Measurements from ENCODE around the gene CHD5.

CHD5 gene

DNA sequence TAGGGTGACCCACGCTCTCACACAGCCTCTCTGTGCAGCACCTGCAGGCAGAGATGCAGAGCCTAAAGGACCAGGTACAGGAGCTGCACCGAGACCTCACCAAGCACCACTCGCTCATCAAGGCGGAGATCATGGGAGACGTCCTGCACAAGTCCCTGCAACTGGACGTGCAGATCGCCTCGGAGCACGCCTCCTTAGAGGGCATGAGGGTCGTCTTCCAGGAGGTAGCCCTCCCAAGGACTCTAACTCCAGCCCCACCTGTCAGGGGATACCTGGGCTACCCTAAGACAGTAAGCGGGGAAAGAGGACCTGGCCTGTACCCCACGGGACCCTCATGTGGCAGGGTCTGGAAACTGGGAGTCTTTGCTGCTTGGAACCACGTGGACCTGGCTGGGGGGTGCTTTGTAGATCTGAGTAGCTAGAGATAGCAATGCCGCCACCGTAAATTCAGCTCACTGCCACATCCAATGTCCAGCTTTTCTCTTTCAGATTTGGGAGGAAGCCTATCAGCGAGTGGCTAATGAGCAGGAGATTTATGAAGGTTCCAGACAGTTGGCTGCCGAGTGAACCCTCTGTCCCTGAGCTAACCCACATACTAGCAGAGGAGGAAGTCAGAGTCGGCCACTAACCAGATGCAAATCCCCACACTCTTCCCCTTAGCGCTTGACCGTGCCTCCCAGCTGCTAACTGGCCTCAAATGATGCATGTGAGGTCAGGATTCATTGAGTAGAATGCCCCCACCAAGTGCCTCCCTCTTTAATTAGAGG is 32.3 kb upstream of the CHD5 start:
- no peak overlapping the region for H3K9ac ChIP-seq (ENCODE audit: insufficient read length)

DNA sequence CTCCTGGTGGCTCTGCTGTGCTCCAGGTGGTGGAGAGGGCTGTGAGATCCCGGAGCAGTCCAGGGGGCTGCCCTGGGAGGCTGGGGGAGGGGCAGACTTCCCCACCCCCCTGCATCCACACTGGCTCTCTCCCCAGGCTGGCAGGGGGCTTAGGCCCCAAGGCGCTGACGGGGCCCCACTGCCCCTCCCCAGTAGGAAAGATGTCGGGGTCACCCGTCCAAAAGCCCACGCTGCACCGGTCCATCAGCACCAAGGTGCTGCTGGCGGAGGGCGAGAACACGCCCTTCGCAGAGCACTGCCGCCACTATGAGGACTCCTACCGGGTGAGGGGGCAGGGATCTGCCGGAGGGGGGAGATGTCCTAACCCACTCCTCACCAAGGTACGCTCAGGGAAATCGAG is 31.6 kb upstream of the CHD5 start:
- Histone ChIP-seq H3K36me3 (ENCODE audit: insufficient read depth, low read length) (no peaks in the 10 kb centered on the region), H3K27ac (no peak overlapping the region), H3K4me3 (no peak overlapping the region), H3K9me3 (ENCODE audit: low read depth, low read length) (no peaks in the 10 kb centered on the region), H3K9ac (ENCODE audit: insufficient read length) (no peak overlapping the region)
- no peak for TF ChIP-seq EZH2 (IDR thresholded peaks at IDR 0.05)
- TF ChIP-seq POLR2AphosphoS5 (IDR thresholded peaks at IDR 0.05; ENCODE audit: borderline replicate concordance, low read depth, low read length) = no peak
- no peak for TF ChIP-seq FOXP2 (optimal IDR thresholded peaks at IDR 0.05; ENCODE audit: control extremely low read depth, extremely low read length, insufficient read depth)
- no peak for DNase-seq (ENCODE audit: low read depth, low spot score)

More for the DNA sequence above, 32.3 kb upstream of the CHD5 start:
- H3K27ac ChIP-seq = no peak overlapping the region
- no peaks in the 10 kb centered on the region for H3K36me3 ChIP-seq (ENCODE audit: insufficient read depth, low read length)
- no peak overlapping the region for H3K4me3 ChIP-seq
- no peak for DNase-seq (ENCODE audit: low read depth, low spot score)
- no peaks in the 10 kb centered on the region for H3K9me3 ChIP-seq (ENCODE audit: low read depth, low read length)
- TF ChIP-seq POLR2AphosphoS5 (IDR thresholded peaks at IDR 0.05; ENCODE audit: borderline replicate concordance, low read depth, low read length) = no peak

DNA sequence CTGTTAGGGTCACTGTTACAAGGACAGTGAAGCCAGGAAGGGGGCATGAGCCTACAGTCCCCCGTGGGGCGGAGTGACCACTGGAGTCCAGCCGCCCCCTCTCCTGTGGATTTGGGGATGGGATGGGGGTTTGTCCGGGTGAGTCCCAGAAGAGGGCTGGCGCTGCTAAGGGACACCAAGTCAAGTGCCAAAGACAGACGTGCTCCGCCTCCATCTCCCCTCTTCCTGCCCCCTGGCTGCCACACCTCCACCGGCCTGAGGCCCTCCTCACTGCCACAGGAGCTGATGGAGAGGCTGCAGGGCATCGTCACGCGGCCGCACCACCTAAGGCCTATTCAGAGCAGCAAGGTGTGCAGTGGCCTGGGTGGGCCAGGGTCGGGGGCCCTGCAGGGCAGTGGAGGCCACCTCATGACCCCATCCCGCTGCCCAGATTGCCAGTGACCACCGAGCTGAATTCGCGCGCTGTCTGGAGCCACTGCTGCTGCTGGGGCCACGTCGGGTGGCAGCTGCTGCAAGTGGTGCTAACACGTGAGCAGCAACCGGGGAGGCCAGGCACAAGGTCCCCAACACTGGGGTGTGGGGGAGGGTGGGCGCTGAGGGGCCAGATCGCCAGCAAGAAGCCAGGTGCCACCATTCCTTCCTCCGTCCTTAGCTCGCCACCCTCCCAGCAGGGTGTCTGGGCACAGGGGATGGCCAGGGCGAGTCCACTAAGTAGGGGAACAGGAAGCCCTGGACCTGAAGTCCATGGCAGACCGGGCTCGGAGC is 30.7 kb upstream of the CHD5 start:
- Histone ChIP-seq H3K9ac (ENCODE audit: insufficient read length) (no peak overlapping the region), H3K36me3 (ENCODE audit: insufficient read depth, low read length) (no peaks in the 10 kb centered on the region), H3K4me3 (no peak overlapping the region), H3K9me3 (ENCODE audit: low read depth, low read length) (no peaks in the 10 kb centered on the region), H3K27ac (no peak overlapping the region)
- no peak for DNase-seq (ENCODE audit: low read depth, low spot score)
- TF ChIP-seq FOXP2 (optimal IDR thresholded peaks at IDR 0.05; ENCODE audit: control extremely low read depth, extremely low read length, insufficient read depth) = no peak
- no peak for TF ChIP-seq POLR2AphosphoS5 (IDR thresholded peaks at IDR 0.05; ENCODE audit: borderline replicate concordance, low read depth, low read length)
- no peak for TF ChIP-seq EZH2 (IDR thresholded peaks at IDR 0.05)

DNA sequence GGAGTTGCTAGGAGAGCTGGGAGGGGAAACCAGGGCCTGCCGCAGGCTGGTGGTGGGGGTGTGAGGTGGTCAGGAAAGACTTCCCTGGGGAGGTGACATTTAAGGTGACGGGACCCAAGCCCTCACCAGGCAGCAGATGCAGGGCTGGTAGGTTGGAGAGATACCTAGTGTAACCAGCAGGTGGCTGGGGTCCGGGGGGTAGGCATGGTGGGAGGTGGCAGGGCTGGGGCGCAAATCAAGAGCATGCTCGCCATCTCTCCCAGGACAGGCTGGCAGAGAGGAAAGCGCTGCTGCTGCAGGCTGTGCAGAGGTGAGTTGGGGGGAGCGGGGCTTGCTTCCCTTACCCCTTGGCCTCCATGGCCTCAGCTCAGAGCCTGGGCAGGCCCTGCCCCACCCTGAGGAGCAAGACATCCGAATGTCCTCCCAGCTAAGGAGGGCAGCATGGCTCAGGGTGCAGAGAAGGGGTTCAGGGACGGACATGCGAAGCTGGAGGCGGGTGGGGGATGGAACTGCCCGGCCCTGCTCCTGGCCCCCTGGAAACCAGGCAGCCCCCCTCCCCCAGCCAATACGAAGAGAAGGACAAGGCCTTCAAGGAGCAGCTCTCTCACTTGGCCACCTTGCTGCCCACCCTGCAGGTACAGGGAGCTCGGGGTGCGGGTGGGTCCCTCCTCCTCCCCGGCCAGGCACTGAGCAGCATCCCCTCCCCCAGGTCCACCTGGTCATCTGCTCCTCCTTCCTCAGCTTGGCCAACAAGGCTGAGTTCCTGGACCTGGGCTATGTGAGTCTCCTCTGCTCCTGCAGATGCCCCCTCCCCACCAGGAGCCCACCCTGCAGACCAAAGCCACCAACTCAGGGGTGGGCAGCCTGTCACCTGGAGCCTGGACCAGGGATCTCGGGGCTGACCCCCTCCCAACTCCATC is 29.8 kb upstream of the CHD5 start:
- Histone ChIP-seq H3K9me3 (ENCODE audit: low read depth, low read length) (no peaks in the 10 kb centered on the region), H3K9ac (ENCODE audit: insufficient read length) (no peak overlapping the region), H3K27ac (no peak overlapping the region), H3K4me3 (no peak overlapping the region), H3K36me3 (ENCODE audit: insufficient read depth, low read length) (no peaks in the 10 kb centered on the region)
- no peak for DNase-seq (ENCODE audit: low read depth, low spot score)
- no peak for TF ChIP-seq POLR2AphosphoS5 (IDR thresholded peaks at IDR 0.05; ENCODE audit: borderline replicate concordance, low read depth, low read length)

DNA sequence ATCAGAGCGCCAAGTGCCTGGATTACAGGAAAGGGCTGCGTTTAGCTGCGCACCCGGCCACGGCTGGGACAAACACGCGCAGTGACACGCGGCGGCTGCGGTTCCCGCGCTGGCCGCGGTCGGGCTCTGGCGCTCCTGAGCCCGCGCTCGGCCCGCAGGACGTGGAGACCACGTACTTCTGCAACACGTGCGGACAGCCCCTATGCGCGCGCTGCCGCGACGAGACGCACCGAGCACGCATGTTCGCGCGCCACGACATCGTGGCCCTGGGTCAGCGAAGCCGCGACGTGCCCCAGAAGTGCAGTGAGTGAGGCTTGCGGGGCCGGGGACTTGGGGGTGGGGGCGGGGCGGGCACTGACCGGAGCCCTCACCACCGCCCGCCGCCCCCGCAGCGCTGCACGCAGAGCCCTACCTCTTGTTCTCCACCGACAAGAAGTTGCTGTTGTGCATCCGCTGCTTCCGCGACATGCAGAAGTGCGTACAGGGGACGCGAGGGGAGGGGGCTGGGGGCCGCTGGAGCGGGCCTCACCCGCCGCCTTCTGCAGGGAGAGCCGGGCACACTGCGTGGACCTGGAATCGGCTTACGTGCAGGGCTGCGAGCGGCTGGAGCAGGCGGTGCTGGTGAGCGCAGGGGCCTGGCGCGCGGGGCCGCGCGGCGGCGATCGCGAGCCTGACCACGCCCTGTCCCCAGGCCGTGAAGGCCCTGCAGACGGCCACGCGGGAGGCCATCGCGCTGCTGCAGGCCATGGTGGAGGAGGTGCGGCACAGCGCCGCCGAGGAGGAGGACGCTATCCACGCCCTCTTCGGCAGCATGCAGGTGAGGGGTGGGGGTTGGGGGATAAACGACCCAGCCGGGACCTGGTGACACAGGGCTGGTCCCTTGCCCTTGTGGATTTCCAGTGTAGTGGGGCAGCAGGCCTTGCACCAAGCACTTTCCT is 28.9 kb upstream of the CHD5 start:
- TF ChIP-seq EZH2 (IDR thresholded peaks at IDR 0.05) (no peak), FOXP2 (optimal IDR thresholded peaks at IDR 0.05; ENCODE audit: control extremely low read depth, extremely low read length, insufficient read depth) (no peak), POLR2AphosphoS5 (IDR thresholded peaks at IDR 0.05; ENCODE audit: borderline replicate concordance, low read depth, low read length) (no peak)
- Histone ChIP-seq H3K9me3 (ENCODE audit: low read depth, low read length) (no peaks in the 10 kb centered on the region), H3K27ac (no peak overlapping the region), H3K4me3 (no peak overlapping the region), H3K9ac (ENCODE audit: insufficient read length) (no peak overlapping the region), H3K36me3 (ENCODE audit: insufficient read depth, low read length) (no peaks in the 10 kb centered on the region)
- no peak for DNase-seq (ENCODE audit: low read depth, low spot score)

DNA sequence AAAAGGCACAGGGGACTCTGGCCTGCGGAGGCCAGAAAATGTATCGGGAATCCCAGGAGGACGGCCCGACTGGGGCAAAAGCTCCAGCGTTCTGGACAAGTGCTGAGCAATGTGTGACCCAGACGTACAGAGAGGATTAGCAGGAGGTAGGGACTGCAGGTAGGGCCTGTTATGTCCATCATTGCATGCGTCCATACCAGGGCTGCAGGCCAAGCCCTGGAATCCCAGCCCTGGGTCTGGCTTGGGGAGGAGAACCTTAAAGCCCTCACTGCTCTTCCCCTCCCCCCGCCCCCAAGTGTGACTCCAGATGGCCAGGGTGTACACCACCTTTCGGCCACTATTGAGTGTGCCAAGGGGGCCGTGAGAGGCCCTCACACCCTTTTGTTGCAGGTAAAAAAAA is 27.8 kb upstream of the CHD5 start:
- Histone ChIP-seq H3K36me3 (ENCODE audit: insufficient read depth, low read length) (no peaks in the 10 kb centered on the region), H3K9me3 (ENCODE audit: low read depth, low read length) (no peaks in the 10 kb centered on the region), H3K27ac (no peak overlapping the region), H3K9ac (ENCODE audit: insufficient read length) (no peak overlapping the region), H3K4me3 (no peak overlapping the region)
- TF ChIP-seq FOXP2 (optimal IDR thresholded peaks at IDR 0.05; ENCODE audit: control extremely low read depth, extremely low read length, insufficient read depth) = no peak
- TF ChIP-seq POLR2AphosphoS5 (IDR thresholded peaks at IDR 0.05; ENCODE audit: borderline replicate concordance, low read depth, low read length) = no peak
- TF ChIP-seq EZH2 (IDR thresholded peaks at IDR 0.05) = no peak
- DNase-seq (ENCODE audit: low read depth, low spot score) = no peak

DNA sequence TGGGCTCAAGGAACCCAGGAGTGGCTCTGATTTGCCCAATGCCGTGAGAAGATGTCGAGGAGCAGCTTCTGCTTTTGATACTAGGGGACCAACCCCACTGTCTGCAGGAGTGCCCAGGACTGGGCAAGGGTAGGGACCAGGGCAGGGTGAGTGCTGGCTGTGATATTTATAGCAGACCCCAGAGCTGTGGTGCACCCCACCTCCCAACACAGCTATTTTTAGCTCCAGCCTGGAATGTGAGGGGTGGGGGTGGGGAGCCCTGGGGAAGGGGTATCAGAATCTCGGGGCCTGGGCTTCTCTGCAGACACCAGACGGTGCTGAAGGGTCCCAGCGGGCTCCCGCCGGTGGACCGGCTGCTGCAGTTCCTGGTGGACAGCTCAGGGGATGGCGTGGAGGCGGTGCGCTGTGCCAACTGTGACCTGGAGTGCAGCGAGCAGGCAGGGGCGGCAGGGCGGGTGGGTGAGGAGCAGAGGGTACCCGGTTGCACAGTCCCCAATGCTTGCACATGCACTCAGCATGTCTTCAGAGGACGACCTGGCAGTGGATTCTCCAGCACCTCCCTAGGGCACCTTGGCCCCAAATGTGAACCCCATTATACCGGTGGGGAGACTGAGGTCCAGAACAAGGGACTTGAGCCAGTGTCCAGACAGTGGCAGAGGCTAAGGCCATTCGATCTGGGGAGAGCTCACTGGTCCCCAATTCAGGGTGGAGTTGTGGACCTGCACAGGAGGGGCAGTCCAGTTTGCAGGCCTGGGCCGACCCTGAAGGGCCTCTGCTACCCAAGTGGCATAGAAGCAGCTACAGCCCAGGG is 27.2 kb upstream of the CHD5 start:
- no peaks in the 10 kb centered on the region for H3K36me3 ChIP-seq (ENCODE audit: insufficient read depth, low read length)
- no peak overlapping the region for H3K27ac ChIP-seq
- H3K4me3 ChIP-seq = no peak overlapping the region
- DNase-seq (ENCODE audit: low read depth, low spot score) = no peak
- no peak overlapping the region for H3K9ac ChIP-seq (ENCODE audit: insufficient read length)
- TF ChIP-seq EZH2 (IDR thresholded peaks at IDR 0.05) = no peak
- no peak for TF ChIP-seq POLR2AphosphoS5 (IDR thresholded peaks at IDR 0.05; ENCODE audit: borderline replicate concordance, low read depth, low read length)
- TF ChIP-seq FOXP2 (optimal IDR thresholded peaks at IDR 0.05; ENCODE audit: control extremely low read depth, extremely low read length, insufficient read depth) = no peak
- no peaks in the 10 kb centered on the region for H3K9me3 ChIP-seq (ENCODE audit: low read depth, low read length)
